Thyroid gland (tissue), 4 donors: ENCODE results near the gene MLC1. TPM values are rescaled to one million over a fixed set of nuclear protein-coding genes. Genes with fewer than 3 reads are reported as not detected.

Source experiments
- DNase-seq, 2 donors: peaks; one replicate each; pipeline ENCODE4 v3.0.0-alpha.2; 2019
- H3K27ac ChIP-seq, 3 donors: fragments of 200-600 bp; sonication (generic); 1 replicate in 2 of 3; 2 replicates in 1 of 3; pipeline ENCODE4 v1.5.1; 2016 to 2019; ENCODE audit warnings: mild to moderate bottlenecking in 1 of 3, moderate library complexity in 1 of 3
- H3K27me3 ChIP-seq: fragments of 200-600 bp; sonication (generic); one replicate; pipeline ENCODE4 v1.5.1; 2019
- H3K36me3 ChIP-seq, 2 donors: fragments of 200-600 bp; sonication (generic); one replicate each; pipeline ENCODE4 v1.5.1; 2016 to 2019
- H3K4me1 ChIP-seq, 2 donors: fragments of 200-600 bp; sonication (generic); one replicate each; pipeline ENCODE4 v1.5.1; 2017 to 2019
- H3K4me3 ChIP-seq, 3 donors: fragments of 200-600 bp; sonication (generic); replicated peaks in 1 of 3; 1 replicate in 2 of 3; 2 replicates in 1 of 3; pipeline ENCODE4 v1.5.1; 2016; ENCODE audit warnings: mild to moderate bottlenecking in 1 of 3
- H3K9me3 ChIP-seq: fragments of 200-600 bp; sonication (generic); one replicate; pipeline ENCODE4 v1.5.1; 2017
- CTCF ChIP-seq, 6 experiments: fragments of 200-600 bp in 3 of 6; fragments of 450-650 bp in 3 of 6; sonication (generic) in 3 of 6; IDR thresholded peaks; one replicate each; pipeline ENCODE4 v1.5.1; 2016 to 2019; ENCODE audit warnings: antibody characterized with exemption in 6 of 6, mild to moderate bottlenecking in 2 of 6, inconsistent platforms in 1 of 6, moderate library complexity in 1 of 6
- POLR2A ChIP-seq, 2 donors: fragments of 450-650 bp; IDR thresholded peaks; one replicate each; pipeline ENCODE4 v1.6.1; 2017; ENCODE audit warnings: antibody characterized with exemption in 2 of 2, mild to moderate bottlenecking in 2 of 2, moderate library complexity in 1 of 2
- WGBS, 2 donors: methylation state at CpG; one replicate each; pipeline ENCODE4 v1.1.5; 2017; 5-methylcytosine and 5-hydroxymethylcytosine counted together
- intact Hi-C: fragments of 100-400 bp; cut with DNase I; formaldehyde crosslinking; loops from one replicate; pipeline ENCODE4 v1.15.1; 2023
- total RNA-seq, 4 donors: library from RNA; depleted of rRNA; stranded (reverse); fragments of >200 nt; gene quantifications; one replicate each; pipeline ENCODE4 v1.2.3, GENCODE V29; 2016

Gene MLC1
- total RNA-seq, 4 donors from 2014 or later: 0.11 TPM; not detected in 3

GRCh38 chr22:50091092-50091768, 6.0 kb upstream of the MLC1 start:
- H3K9me3 ChIP-seq: no peaks in the 10 kb centered on the region
- intact Hi-C loops: no loop called here
- H3K36me3 ChIP-seq: no peaks in the 10 kb centered on the region
- H3K27me3 ChIP-seq: peaks cover 5% of the 10 kb centered on the region
- H3K4me3 ChIP-seq: no peak overlapping the region
- DNase-seq: no peak
- H3K4me1 ChIP-seq: no peaks in the 10 kb centered on the region
- no peak overlapping the region for H3K27ac ChIP-seq
- TF ChIP-seq POLR2A (IDR thresholded peaks at IDR 0.05): no peak
- no peak for TF ChIP-seq CTCF (IDR thresholded peaks at IDR 0.05)
- 81 to 88% methylated on average over 26 to 29 of the region's 29 CpGs for WGBS, 2 donors

GRCh38 chr22:50090412-50090714, 5.1 kb upstream of the MLC1 start:
- TF ChIP-seq POLR2A (IDR thresholded peaks at IDR 0.05) (no peak), CTCF (IDR thresholded peaks at IDR 0.05) (no peak)
- intact Hi-C loops: no loop called here
- Histone ChIP-seq H3K4me1 (no peaks in the 10 kb centered on the region), H3K4me3 (no peak overlapping the region), H3K27ac (no peak overlapping the region), H3K27me3 (peaks cover 5% of the 10 kb centered on the region), H3K36me3 (no peaks in the 10 kb centered on the region), H3K9me3 (no peaks in the 10 kb centered on the region)
- DNase-seq: no peak
- WGBS, 2 donors: 87 to 94% methylated on average over 22 of the region's 22 CpGs

- Histone ChIP-seq H3K27ac (no peak within 1 kb of the TSS), H3K4me1 (no peaks in the 10 kb centered on the region), H3K9me3 (no peaks in the 10 kb centered on the region), H3K27me3 (peaks cover 5% of the 10 kb centered on the region), H3K4me3 (no peak within 1 kb of the TSS), H3K36me3 (no peaks in the 10 kb centered on the region)
- WGBS, 2 donors: 38 to 54% methylated on average over 31 to 38 of the region's 83 CpGs
- intact Hi-C loops: no loop called here
- no peak for DNase-seq
- TF ChIP-seq POLR2A (IDR thresholded peaks at IDR 0.05) (no peak), CTCF (IDR thresholded peaks at IDR 0.05) (no peak)
These were observed 4.6 kb upstream of the MLC1 start, which contains the start of gene MOV10L1 for GRCh38 chr22:50089682-50090411. Gene MOV10L1, plus strand, starts transcription at chr22:50090006. Its CDS starts 83 bp downstream, at chr22:50090089.

GRCh38 chr22:50089231-50089630, 4.0 kb upstream of the MLC1 start:
- WGBS, 2 donors: 79 to 82% methylated on average over 11 of the region's 11 CpGs
- DNase-seq: no peak
- Histone ChIP-seq H3K4me3 (no peak overlapping the region), H3K9me3 (no peaks in the 10 kb centered on the region), H3K36me3 (no peaks in the 10 kb centered on the region), H3K27me3 (peaks cover 5% of the 10 kb centered on the region), H3K27ac (no peak overlapping the region), H3K4me1 (no peaks in the 10 kb centered on the region)
- TF ChIP-seq CTCF (IDR thresholded peaks at IDR 0.05): no peak
- no peak for TF ChIP-seq POLR2A (IDR thresholded peaks at IDR 0.05)
- intact Hi-C loops: no loop called here

GRCh38 chr22:50088096-50088495, 2.9 kb upstream of the MLC1 start:
- DNase-seq: no peak
- H3K4me1 ChIP-seq: no peaks in the 10 kb centered on the region
- no peak overlapping the region for H3K4me3 ChIP-seq
- no peak overlapping the region for H3K27ac ChIP-seq
- peaks cover 5% of the 10 kb centered on the region for H3K27me3 ChIP-seq
- TF ChIP-seq POLR2A (IDR thresholded peaks at IDR 0.05) (no peak), CTCF (IDR thresholded peaks at IDR 0.05) (no peak)
- no peaks in the 10 kb centered on the region for H3K9me3 ChIP-seq
- no peaks in the 10 kb centered on the region for H3K36me3 ChIP-seq
- intact Hi-C loops: no loop called here
- 93 to 96% methylated on average over 11 to 12 of the region's 12 CpGs for WGBS, 2 donors
